GM18502 (cell line): ENCODE data around the gene SLC1A4.
"Not testable (repeated sequence)": the region's sequence is repeated elsewhere in the genome, so short reads cannot be mapped to it uniquely, and the experiment has no call there.

Experiments used
- ATAC-seq: cut with Tn5 transposase; IDR thresholded peaks from one replicate; pipeline ENCODE4 v1.9.1; 2021; ENCODE audit warnings: mild to moderate bottlenecking; ENCODE audit not compliant: unreplicated experiment, poor library complexity

SLC1A4 gene

GRCh38 chr2:64989982-64990614 is 899 bp downstream of the SLC1A4 start:
- no peak for ATAC-seq

DNA sequence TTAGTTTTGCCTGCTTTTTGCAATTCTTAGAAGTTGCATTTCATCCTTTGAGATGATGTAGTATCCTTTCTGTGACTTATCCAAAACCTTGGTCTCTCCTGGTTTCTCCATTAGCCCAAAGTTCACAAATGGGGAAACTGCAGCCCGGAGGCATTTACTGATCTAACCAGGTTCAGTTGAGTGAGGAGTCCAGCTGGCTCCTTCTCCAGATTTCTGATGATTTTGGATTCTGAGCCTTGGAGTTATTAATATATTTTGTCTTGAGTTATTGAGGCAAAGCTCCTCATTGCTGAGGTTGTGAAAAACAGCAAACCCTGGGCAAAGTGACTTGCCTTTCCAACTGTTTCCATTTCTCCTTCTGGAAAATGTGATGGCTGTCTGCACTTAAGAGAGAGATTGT is 1.7 kb downstream of the SLC1A4 start:
- no peak for ATAC-seq

- ATAC-seq, result no peak
Measured at GRCh38 chr2:64992218-64992617, 3.0 kb downstream of the SLC1A4 start.

DNA sequence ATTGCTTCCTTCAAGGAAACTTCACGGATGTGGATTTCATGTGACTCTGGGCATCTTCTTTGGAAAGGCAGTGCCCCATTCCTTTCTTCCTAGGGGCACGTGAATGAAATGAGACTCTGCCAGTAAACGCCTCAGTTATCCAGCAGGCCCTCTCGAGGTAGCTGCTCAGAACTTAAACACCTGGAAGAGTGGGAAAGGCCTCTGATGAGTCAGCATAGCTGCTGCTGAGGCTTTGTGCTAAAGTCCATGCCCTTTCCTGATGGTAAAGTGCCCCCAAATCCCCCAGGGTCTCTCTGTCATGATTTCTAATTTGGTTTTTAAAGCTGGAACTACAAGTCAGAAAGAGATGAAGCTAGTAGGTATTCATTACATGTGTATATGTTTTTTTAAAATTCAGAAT is 3.8 kb downstream of the SLC1A4 start:
- ATAC-seq, result no peak

- ATAC-seq, result no peak
Measured at GRCh38 chr2:64995041-64995440, 5.8 kb downstream of the SLC1A4 start.

GRCh38 chr2:64996871-64997307 is 7.7 kb downstream of the SLC1A4 start:
- no peak for ATAC-seq

GRCh38 chr2:64998658-64999061 is 9.5 kb downstream of the SLC1A4 start:
- no peak for ATAC-seq

GRCh38 chr2:64999754-65000153 is 10.6 kb downstream of the SLC1A4 start:
- no peak for ATAC-seq

GRCh38 chr2:65000644-65001043 is 11.4 kb downstream of the SLC1A4 start:
- no peak for ATAC-seq

DNA sequence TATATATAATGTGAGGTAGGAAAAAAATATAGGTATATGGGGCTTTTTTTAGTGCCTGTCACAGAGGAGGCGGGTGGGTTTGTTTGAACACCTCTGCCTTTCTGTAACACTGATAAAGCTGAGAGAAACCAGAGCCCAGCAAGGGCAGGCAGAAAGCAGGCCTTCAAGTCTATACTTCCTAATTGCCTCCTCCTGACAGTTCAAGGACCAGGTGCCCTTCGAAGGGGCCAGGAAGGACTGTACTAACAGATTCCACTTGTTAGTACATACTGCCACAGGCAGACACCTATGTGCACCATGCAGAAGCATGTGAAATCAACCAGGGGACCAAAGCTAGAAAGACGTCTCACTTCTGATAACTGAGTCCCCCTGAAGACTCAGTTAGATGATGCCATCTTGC is 13.8 kb downstream of the SLC1A4 start:
- no peak for ATAC-seq

- not testable (repeated sequence) for ATAC-seq
Measured at GRCh38 chr2:65004232-65004631, 15.0 kb downstream of the SLC1A4 start.

- no peak for ATAC-seq
Measured at GRCh38 chr2:65013776-65014175, 24.6 kb downstream of the SLC1A4 start.

GRCh38 chr2:65015731-65016130 is 26.5 kb downstream of the SLC1A4 start:
- no peak for ATAC-seq

DNA sequence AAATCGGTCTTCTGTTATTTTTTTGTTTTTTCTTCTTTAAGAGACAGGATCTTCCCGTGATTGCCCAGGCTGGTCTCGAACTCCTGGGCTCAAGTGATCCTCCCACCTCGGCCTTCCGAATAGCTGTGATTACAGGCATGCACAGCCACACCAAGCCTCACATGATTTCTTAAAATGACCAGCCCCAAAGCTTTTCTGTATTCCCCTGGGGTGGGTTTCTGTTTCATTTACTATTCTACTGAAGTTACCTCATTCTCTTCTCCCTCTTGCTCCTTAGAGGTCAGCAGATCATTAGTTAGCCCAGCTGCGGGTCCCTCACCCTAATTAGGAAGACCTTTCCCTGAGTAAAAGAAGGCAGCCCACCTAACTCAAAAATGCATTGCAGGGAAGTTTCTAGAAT is 27.6 kb downstream of the SLC1A4 start:
- no peak for ATAC-seq

GRCh38 chr2:65017335-65017734 is 28.1 kb downstream of the SLC1A4 start:
- no peak for ATAC-seq

DNA sequence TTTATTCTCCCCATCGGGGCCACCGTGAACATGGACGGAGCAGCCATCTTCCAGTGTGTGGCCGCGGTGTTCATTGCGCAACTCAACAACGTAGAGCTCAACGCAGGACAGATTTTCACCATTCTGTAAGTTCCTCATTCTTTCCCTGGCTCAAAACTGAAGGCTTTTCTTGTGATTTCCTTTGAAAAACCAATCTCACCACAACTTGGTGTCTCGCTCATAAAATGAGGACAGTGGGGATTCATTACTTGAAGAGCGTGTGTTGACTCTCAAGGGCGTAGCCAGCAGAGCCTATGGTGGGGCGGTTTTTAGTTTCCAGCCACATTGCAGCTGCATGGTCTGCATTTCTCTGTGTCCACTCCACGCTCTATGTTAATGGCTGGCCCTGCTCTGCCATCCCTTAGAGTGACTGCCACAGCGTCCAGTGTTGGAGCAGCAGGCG is 29.0 kb downstream of the SLC1A4 start:
- no peak for ATAC-seq

DNA sequence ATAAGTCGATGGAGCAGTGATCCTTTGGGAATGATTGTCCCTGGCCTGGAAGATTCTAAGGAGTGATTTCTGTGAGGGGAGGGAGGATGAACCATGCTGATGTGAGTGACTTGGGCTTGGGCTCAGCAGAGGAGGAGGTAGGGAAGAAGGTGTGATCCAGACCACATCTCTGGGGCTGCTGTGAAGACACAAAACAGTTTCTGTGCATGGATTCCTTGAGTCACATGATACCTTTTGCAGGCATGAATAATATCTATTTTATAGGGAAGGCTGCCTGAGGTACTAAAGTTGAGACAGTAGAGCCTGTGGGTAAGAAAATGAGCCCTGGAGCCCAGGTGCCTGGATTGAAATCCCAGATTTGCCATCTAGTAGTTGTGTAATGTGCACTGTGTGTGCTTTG is 29.8 kb downstream of the SLC1A4 start:
- no peak for ATAC-seq

GRCh38 chr2:65019675-65020195 is 30.5 kb downstream of the SLC1A4 start:
- no peak for ATAC-seq

DNA sequence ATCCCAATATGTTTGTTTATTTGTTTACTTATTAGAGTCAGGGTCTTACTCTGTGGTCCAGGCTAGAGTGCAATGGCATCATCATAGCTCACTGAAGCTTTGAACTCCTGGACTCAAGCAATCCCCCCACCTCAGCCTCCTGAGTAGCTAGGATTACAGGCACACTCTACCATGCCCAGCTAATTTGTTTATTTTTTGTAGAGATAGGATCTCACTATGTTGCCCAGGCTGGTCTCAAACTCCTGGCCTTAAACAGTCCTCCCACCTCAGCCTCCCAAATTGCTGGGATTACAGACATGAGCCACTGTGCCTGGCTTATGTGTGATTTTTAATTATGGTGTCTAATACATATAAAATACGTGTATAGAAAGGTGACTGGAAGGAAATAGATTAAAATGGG is 31.1 kb downstream of the SLC1A4 start:
- ATAC-seq, result not testable (repeated sequence)

DNA sequence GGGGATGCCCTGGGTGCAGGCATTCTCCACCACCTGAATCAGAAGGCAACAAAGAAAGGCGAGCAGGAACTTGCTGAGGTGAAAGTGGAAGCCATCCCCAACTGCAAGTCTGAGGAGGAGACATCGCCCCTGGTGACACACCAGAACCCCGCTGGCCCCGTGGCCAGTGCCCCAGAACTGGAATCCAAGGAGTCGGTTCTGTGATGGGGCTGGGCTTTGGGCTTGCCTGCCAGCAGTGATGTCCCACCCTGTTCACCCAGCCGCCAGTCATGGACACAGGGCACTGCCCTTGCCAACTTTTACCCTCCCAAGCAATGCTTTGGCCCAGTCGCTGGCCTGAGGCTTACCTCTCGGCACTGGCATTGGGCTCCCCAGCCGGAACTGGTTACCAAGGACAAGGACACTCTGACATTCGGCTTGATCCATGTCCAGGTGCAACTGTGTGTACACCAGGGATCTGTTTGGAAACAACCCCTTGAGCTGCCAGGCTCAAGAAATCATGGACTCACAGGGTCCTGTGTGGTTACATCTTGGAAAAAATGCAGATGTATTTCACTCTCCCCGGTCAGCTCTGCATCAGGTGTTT is 31.8 kb downstream of the SLC1A4 start:
- no peak for ATAC-seq

DNA sequence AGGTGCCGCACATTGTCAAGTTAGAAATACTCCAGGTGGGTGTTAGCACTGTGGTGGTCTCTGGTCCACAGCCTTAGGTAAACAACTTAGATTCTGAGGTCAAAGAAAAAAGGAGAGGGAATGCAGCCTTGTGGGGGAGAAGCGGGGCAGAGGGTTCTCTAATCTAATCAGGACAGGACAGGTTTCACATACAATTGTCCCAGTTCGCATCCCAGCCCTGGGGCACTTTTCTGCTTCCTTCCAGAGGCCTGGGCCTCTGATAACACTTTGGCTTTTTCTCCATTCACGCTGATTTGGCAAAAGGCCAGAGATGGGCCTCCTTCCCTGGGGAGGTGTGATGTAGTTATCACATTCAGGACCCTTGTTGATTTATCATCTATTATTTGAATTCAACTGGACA is 32.5 kb downstream of the SLC1A4 start:
- no peak for ATAC-seq

DNA sequence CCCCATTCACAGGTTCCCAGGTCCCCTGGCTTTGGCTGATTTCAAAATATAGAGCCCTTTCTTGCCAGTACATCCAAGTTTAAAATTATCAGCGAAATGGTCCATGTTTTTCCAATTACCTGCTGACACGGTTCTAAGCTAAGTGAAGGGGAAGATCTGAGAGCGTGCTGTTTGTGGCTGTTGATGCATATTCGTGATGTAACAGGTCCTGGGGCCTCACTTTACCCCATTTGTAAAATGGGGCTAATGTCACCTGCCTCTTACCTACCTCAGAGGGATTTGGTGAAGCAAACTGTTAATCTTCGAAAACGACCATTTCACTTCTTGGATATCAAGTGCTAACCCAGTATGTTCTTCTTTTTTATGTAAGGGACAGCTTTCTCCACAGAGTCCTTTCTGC is 33.0 kb downstream of the SLC1A4 start:
- no peak for ATAC-seq
